Measurements from ENCODE around the gene HDGF. TPM values are rescaled to one million over a fixed set of nuclear protein-coding genes. Genes with fewer than 3 reads are reported as not detected.
"Not testable (repeated sequence)": the region's sequence is repeated elsewhere in the genome, so short reads cannot be mapped to it uniquely, and the experiment has no call there.

The HDGF gene
- total and polyA plus RNA-seq, 2 donors (not counting 1 experiment from before 2014, with no cell fraction given) = 99.1 to 138 TPM

GRCh38 chr1:156760796-156761104 lies 9.3 kb upstream of the HDGF start:
- DNase-seq (ENCODE audit: low read depth in 2 of 2) = no peak
- Histone ChIP-seq H3K27ac (ENCODE audit: insufficient read depth, low read length) (no peak overlapping the region), H2AFZ (ENCODE audit: low read length) (no peak overlapping the region), H3K4me3 (replicated peaks in 1 of 4; ENCODE audit: control extremely low read depth in 1 of 4, insufficient read depth in 1 of 4, low read depth in 3 of 4, low read length in 4 of 4) (no peak overlapping the region), H3K9me3 (ENCODE audit: control insufficient read depth, insufficient read depth, low read depth, low read length) (no peaks in the 10 kb centered on the region), H3K4me2 (ENCODE audit: extremely low read depth, insufficient read depth, low read length) (no peak overlapping the region), H3K9ac (ENCODE audit: insufficient read depth, low read length) (no peak overlapping the region), H4K20me1 (ENCODE audit: control insufficient read depth, extremely low read depth, insufficient read depth, low read length) (no peaks in the 10 kb centered on the region), H3K4me1 (ENCODE audit: control insufficient read depth, extremely low read depth, insufficient read depth, low read length) (no peaks in the 10 kb centered on the region), H3K27me3 (ENCODE audit: control insufficient read depth, insufficient read depth, low read length) (no peaks in the 10 kb centered on the region), H3K36me3 (ENCODE audit: control insufficient read depth, insufficient read depth, low read length) (no peaks in the 10 kb centered on the region), H3K79me2 (ENCODE audit: control insufficient read depth, insufficient read depth, low read length) (no peaks in the 10 kb centered on the region)
- TF ChIP-seq CTCF (conservative IDR thresholded peaks at IDR 0.05 in 1 of 2, IDR thresholded peaks at IDR 0.05 in 1 of 2; ENCODE audit: low read depth in 1 of 2, low read length in 2 of 2) (no peak), EZH2 (IDR thresholded peaks at IDR 0.05; ENCODE audit: low read length, missing control alignments) (no peak)

GRCh38 chr1:156760092-156760795 lies 8.8 kb upstream of the HDGF start:
- H3K27me3 ChIP-seq (ENCODE audit: control insufficient read depth, insufficient read depth, low read length) = no peaks in the 10 kb centered on the region
- no peaks in the 10 kb centered on the region for H3K9me3 ChIP-seq (ENCODE audit: control insufficient read depth, insufficient read depth, low read depth, low read length)
- H3K9ac ChIP-seq (ENCODE audit: insufficient read depth, low read length) = no peak overlapping the region
- H3K36me3 ChIP-seq (ENCODE audit: control insufficient read depth, insufficient read depth, low read length) = no peaks in the 10 kb centered on the region
- no peak overlapping the region for H3K4me3 ChIP-seq (replicated peaks in 1 of 4; ENCODE audit: control extremely low read depth in 1 of 4, insufficient read depth in 1 of 4, low read depth in 3 of 4, low read length in 4 of 4)
- no peaks in the 10 kb centered on the region for H3K4me1 ChIP-seq (ENCODE audit: control insufficient read depth, extremely low read depth, insufficient read depth, low read length)
- no peak overlapping the region for H3K27ac ChIP-seq (ENCODE audit: insufficient read depth, low read length)
- TF ChIP-seq EZH2 (IDR thresholded peaks at IDR 0.05; ENCODE audit: low read length, missing control alignments) = no peak
- no peak for TF ChIP-seq CTCF (conservative IDR thresholded peaks at IDR 0.05 in 1 of 2, IDR thresholded peaks at IDR 0.05 in 1 of 2; ENCODE audit: low read depth in 1 of 2, low read length in 2 of 2)
- DNase-seq (ENCODE audit: low read depth in 2 of 2) = no peak
- H4K20me1 ChIP-seq (ENCODE audit: control insufficient read depth, extremely low read depth, insufficient read depth, low read length) = no peaks in the 10 kb centered on the region
- H2AFZ ChIP-seq (ENCODE audit: low read length) = no peak overlapping the region
- H3K79me2 ChIP-seq (ENCODE audit: control insufficient read depth, insufficient read depth, low read length) = no peaks in the 10 kb centered on the region
- H3K4me2 ChIP-seq (ENCODE audit: extremely low read depth, insufficient read depth, low read length) = no peak overlapping the region

GRCh38 chr1:156757572-156758253 lies 6.2 kb upstream of the HDGF start:
- not testable (repeated sequence) for H2AFZ ChIP-seq (ENCODE audit: low read length); H3K27me3 ChIP-seq (ENCODE audit: control insufficient read depth, insufficient read depth, low read length)

More at GRCh38 chr1:156757572-156758253, 6.2 kb upstream of the HDGF start:
- not testable (repeated sequence) for H4K20me1 ChIP-seq (ENCODE audit: control insufficient read depth, extremely low read depth, insufficient read depth, low read length); H3K4me1 ChIP-seq (ENCODE audit: control insufficient read depth, extremely low read depth, insufficient read depth, low read length); H3K4me3 ChIP-seq (replicated peaks in 1 of 4; ENCODE audit: control extremely low read depth in 1 of 4, insufficient read depth in 1 of 4, low read depth in 3 of 4, low read length in 4 of 4); H3K79me2 ChIP-seq (ENCODE audit: control insufficient read depth, insufficient read depth, low read length); H3K36me3 ChIP-seq (ENCODE audit: control insufficient read depth, insufficient read depth, low read length); H3K9me3 ChIP-seq (ENCODE audit: control insufficient read depth, insufficient read depth, low read depth, low read length); H3K9ac ChIP-seq (ENCODE audit: insufficient read depth, low read length); H3K27ac ChIP-seq (ENCODE audit: insufficient read depth, low read length); H3K4me2 ChIP-seq (ENCODE audit: extremely low read depth, insufficient read depth, low read length); DNase-seq (ENCODE audit: low read depth in 2 of 2)
